IgD-negative memory B cell (primary cell): ENCODE measurements around the gene MDH2. TPM values are rescaled to one million over a fixed set of nuclear protein-coding genes. Genes with fewer than 3 reads are reported as not detected.
"Not testable (repeated sequence)": the region's sequence is repeated elsewhere in the genome, so short reads cannot be mapped to it uniquely, and the experiment has no call there.

Experiments
- H3K27ac Mint-ChIP-seq, 3 donors: one replicate each; pipeline ENCODE4 v1.8.0; 2020 to 2022; ENCODE audit warnings: mild to moderate bottlenecking in 3 of 3, mixed read lengths in 3 of 3, moderate library complexity in 1 of 3
- H3K27me3 Mint-ChIP-seq: one replicate; pipeline ENCODE4 v1.8.0; 2021; ENCODE audit warnings: mixed read lengths
- H3K36me3 Mint-ChIP-seq: one replicate; pipeline ENCODE4 v1.8.0; 2020; ENCODE audit warnings: mild to moderate bottlenecking, mixed read lengths
- H3K4me1 Mint-ChIP-seq, 3 donors: one replicate each; pipeline ENCODE4 v1.8.0; 2020 to 2022; ENCODE audit warnings: mixed read lengths in 3 of 3, mild to moderate bottlenecking in 1 of 3
- H3K4me3 Mint-ChIP-seq, 4 donors: one replicate each; pipeline ENCODE4 v1.8.0; 2020 to 2022; ENCODE audit warnings: mild to moderate bottlenecking in 4 of 4, mixed read lengths in 4 of 4, moderate library complexity in 3 of 4
- H3K9me3 Mint-ChIP-seq, 3 donors: one replicate each; pipeline ENCODE4 v1.8.0; 2020 to 2021; ENCODE audit warnings: mixed read lengths in 3 of 3, mild to moderate bottlenecking in 1 of 3
- polyA plus RNA-seq: library from polyadenylated mRNA; unstranded; fragments of 300-500 nt; fragmentation: Illumina TruSeq; gene quantifications from one replicate; pipeline ENCODE4 v1.2.3, GENCODE V29; 2021

The MDH2 gene
- polyA plus RNA-seq, 1 donor from 2014 or later = 177 TPM

DNA sequence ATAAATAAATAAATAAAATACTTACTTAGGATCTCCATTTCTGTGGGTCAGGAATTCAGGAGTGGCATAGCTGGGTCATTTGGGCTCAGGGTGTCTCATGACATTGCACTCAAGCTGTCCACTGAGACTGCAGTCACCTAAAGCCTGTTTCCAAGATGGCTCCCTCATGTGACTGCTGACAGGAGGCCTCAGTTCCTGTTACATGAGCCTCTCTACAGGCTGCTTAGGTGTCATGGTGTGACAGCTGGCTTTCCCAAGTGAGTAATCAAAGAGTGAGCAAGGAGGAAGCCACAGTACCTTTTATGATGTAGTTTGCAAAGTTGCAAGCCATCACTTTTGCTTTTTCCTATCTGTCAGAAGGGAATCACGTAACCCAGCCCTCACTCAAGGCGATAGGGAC lies 55.9 kb downstream of the MDH2 start:
- H3K36me3 Mint-ChIP-seq, H3K27ac Mint-ChIP-seq, H3K4me1 Mint-ChIP-seq, H3K9me3 Mint-ChIP-seq, H3K4me3 Mint-ChIP-seq, H3K27me3 Mint-ChIP-seq: not testable (repeated sequence)

DNA sequence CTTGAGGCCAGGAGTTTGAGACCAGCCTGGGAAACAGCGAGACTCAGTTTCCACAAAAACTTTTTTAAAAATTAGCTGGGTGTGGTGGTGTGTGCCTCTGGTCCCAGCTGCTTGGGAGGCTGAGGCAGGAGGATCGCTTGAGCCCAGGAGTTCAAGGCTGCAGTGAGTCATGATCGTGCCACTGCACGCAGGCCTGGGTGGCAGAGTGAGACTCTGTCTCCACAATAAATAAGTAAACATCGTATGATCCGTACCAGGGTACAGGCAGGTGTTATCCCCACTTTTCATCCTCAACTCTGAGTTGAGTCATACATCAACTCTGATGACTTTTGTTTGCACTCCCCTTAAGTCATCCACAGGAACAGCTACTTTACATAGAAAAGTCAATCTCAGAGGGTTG lies 58.2 kb downstream of the MDH2 start:
- H3K27me3 Mint-ChIP-seq, H3K36me3 Mint-ChIP-seq, H3K27ac Mint-ChIP-seq, H3K9me3 Mint-ChIP-seq, H3K4me1 Mint-ChIP-seq, H3K4me3 Mint-ChIP-seq: not testable (repeated sequence)

DNA sequence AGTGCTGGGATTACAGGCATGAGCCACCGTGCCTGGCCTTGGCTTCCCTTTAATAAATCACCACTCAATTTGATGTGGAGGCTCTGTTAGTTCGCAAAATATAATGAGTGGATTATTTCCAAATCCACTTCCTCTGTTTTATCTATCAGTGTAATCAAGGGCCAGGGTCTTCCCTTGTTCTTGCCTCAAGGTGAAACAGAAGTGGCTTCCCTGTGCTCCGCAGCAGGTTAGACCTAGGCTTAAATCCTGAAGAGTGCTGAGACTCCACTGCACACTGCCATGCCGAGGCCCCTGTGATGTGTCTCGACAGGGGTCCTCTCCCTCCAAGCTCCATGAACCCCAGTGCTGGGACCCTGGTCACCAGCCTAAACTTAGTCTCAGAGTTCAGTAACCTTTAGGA lies 59.0 kb downstream of the MDH2 start:
- Mint-ChIP-seq H3K36me3 (no peaks in the 10 kb centered on the region), H3K4me3 (no peak overlapping the region), H3K4me1 (peaks cover 0 to 2% (median 0%) of the 10 kb centered on the region in 3 donors), H3K27me3 (peaks cover 4% of the 10 kb centered on the region), H3K9me3 (no peaks in the 10 kb centered on the region), H3K27ac (no peak overlapping the region)

DNA sequence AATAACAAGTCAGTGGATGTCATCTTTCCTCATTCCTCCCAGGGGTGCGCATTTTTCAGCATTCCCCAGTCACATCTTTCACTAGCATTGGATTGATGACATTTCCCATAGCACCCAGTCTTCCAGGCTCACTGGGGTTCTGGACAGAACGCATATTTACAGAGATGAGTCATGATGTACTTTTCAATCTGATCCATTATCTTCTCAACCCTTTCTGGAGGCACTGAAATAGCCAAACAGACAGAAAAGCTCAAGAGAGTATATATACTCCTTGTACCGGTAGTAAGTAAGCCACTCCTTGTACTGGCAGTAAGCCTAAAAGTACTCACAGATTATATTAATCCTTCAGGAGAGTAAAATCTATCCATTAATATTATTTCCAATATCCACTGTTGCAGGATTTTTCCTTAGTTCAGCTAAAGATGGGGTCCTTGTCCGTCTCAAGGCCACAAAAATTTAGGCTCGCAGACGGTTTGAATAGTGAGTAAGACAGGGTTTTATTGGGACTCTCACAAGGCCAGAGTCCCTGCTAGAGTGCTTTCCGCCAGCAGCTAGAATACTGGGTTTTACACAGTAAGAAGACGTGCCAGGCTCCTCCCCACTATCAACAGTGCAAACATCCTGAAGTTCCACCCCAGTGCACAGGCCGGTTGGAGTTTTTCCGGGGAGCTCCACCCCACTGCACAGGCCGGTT lies 60.8 kb downstream of the MDH2 start:
- Mint-ChIP-seq H3K27ac (no peak overlapping the region), H3K9me3 (no peaks in the 10 kb centered on the region), H3K4me1 (peaks cover 0 to 2% (median 0%) of the 10 kb centered on the region in 3 donors), H3K4me3 (no peak overlapping the region), H3K36me3 (peaks cover 3% of the 10 kb centered on the region), H3K27me3 (peaks cover 4% of the 10 kb centered on the region)

DNA sequence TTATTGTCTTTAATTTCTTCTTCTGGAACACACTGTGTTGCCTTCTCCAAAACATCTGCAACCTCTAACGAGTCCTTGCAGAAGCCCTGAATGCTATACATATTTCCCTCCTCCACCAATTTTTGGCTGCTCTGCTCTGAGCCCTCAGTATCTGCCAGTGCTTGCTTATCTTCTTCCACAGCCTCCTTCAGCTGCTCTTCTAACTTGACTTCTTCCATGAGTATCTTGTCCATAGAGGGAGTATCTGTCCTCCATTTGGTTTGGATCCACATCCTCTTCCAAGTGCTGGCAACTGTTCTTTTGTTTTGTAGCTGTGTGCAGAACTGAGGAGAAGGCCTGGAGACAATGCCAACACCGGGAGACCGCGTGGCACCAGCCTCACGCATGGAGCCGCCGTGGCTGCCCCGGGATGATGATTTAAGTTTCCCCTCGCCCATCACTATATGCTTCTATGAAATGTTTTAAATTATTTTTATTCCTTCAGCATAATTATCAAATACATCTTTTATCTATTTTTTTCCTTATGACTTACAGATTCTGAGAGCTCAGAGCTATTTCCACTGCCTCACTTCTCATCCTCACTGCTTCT lies 65.2 kb downstream of the MDH2 start:
- not testable (repeated sequence) for H3K27me3 Mint-ChIP-seq, H3K4me1 Mint-ChIP-seq, H3K27ac Mint-ChIP-seq, H3K36me3 Mint-ChIP-seq, H3K9me3 Mint-ChIP-seq, H3K4me3 Mint-ChIP-seq

DNA sequence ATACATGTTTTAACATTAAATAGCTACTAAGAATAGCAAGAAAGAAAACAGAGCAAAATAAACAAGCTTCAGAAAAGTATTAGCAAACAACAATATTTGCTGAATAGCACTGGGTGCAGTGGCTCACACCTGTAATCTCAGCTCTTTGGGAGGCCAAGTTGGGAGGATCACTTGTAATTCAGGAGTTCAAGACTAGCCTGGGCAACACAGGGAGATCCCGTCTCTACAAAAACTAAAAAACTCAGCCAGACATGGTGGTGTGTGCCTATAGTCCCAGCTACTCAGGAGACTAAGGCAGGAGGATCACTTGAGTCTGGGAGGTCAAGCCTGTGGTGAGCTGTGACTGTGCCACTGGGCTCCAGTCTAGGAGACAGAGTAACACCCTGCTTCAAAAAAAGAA lies 66.8 kb downstream of the MDH2 start:
- H3K4me1 Mint-ChIP-seq, H3K27ac Mint-ChIP-seq, H3K27me3 Mint-ChIP-seq, H3K36me3 Mint-ChIP-seq, H3K9me3 Mint-ChIP-seq, H3K4me3 Mint-ChIP-seq: not testable (repeated sequence)

Other genes with a start within 250 kb of the MDH2 start
- not detected for gene CCL24, start 234.3 kb upstream of the MDH2 start, polyA plus RNA-seq
- gene RHBDD2, start 169.1 kb upstream of the MDH2 start, polyA plus RNA-seq = 66.0 TPM
- gene POR, start 133.0 kb upstream of the MDH2 start, polyA plus RNA-seq = 50.2 TPM
- 32.2 TPM for gene TMEM120A, start 53.5 kb upstream of the MDH2 start, polyA plus RNA-seq
- 63.2 TPM for gene STYXL1, start 106 bp upstream of the MDH2 start, polyA plus RNA-seq
- gene SRRM3, start 153.8 kb downstream of the MDH2 start, polyA plus RNA-seq = not detected